GM12878 (cell line): ENCODE data around the gene ARHGEF25. TPM values are rescaled to one million over a fixed set of nuclear protein-coding genes. Genes with fewer than 3 reads are reported as not detected.

Experiments
- ATAC-seq: fragments of 200-7000 bp; cut with Tn5 transposase; 3 replicates; pipeline ENCODE4 v1.9.1; 2020; ENCODE audit warnings: mild to moderate bottlenecking, moderate library complexity
- Bru-seq: library from RNA; stranded (reverse); fragments of 400-500 nt; gene quantifications from one replicate; lab custom pipeline; 2021; lab: Mats Ljungman, UMichigan
- BruChase-seq, 2 experiments: library from RNA; stranded (reverse); fragments of 400-500 nt; gene quantifications; one replicate each; lab custom pipeline; 2021; lab: Mats Ljungman, UMichigan
- BruUV-seq: library from RNA; stranded (reverse); fragments of 400-500 nt; replicated peaks from 2 replicates; lab custom pipeline; 2021; lab: Mats Ljungman, UMichigan
- CTCF ChIA-PET: fragments of 300-600 bp; sonication (Branson Sonifier 250); formaldehyde crosslinking; extraction: SDS; loops from one replicate; lab custom pipeline; 2021; ENCODE audit warnings: inconsistent platforms; lab: Yijun Ruan, JAX
- POLR2A ChIA-PET: fragments of 350-600 bp; formaldehyde crosslinking; extraction: SDS; loops from one replicate; lab custom pipeline; 2021; ENCODE audit warnings: inconsistent platforms; lab: Charles Lee
- RAD21 ChIA-PET: fragments of 300-600 bp; sonication (Branson Sonifier 250); formaldehyde crosslinking; loops from one replicate; lab custom pipeline; 2023; ENCODE audit warnings: antibody characterized with exemption; ENCODE audit not compliant: unreplicated experiment; lab: Charles Lee
- SMC1A ChIA-PET: fragments of 300-600 bp; sonication (Branson Sonifier 250); formaldehyde crosslinking; loops from one replicate; lab custom pipeline; 2023; ENCODE audit not compliant: unreplicated experiment, uncharacterized antibody; lab: Charles Lee
- DNase-seq: peaks from one replicate; pipeline ENCODE4 v3.0.0-alpha.2; 2011; ENCODE audit warnings: low read depth, low spot score
- FAIRE-seq: peaks from 3 replicates; lab custom pipeline; 2011; peaks lifted over from hg19 to GRCh38; lab: Jason Lieb, UNC
- H2AFZ ChIP-seq: 2 replicates; pipeline ENCODE4 v1.6.0; 2011; ENCODE audit warnings: low read depth, low read length, control low read depth; ENCODE audit not compliant: control insufficient read depth
- H3K27ac ChIP-seq: 2 replicates; pipeline ENCODE4 v1.5.1; 2011; ENCODE audit warnings: control low read depth; ENCODE audit not compliant: control insufficient read depth, insufficient read depth
- H3K27me3 ChIP-seq, 2 experiments: replicated peaks in 1 of 2; 2 replicates each; pipeline versions ENCODE4 v1.6.0 to v1.6.1; 2011; ENCODE audit warnings: low read length in 1 of 2; ENCODE audit not compliant: control insufficient read depth in 2 of 2, insufficient read depth in 2 of 2
- H3K36me3 ChIP-seq, 2 experiments: 2 replicates each; pipeline ENCODE4 v1.5.1; 2011; ENCODE audit warnings: low read length in 1 of 2; ENCODE audit not compliant: control insufficient read depth in 2 of 2, insufficient read depth in 2 of 2
- H3K4me1 ChIP-seq: 2 replicates; pipeline ENCODE4 v1.6.1; 2011; ENCODE audit warnings: mild to moderate bottlenecking, low read length, moderate library complexity, mixed read lengths; ENCODE audit not compliant: control insufficient read depth, insufficient read depth
- H3K4me2 ChIP-seq: 2 replicates; pipeline ENCODE4 v1.6.0; 2011; ENCODE audit warnings: control low read depth; ENCODE audit not compliant: control insufficient read depth, insufficient read depth
- H3K4me3 ChIP-seq: fragments of 200-600 bp; sonication (generic); 2 replicates; pipeline ENCODE4 v1.5.1; 2016
- H3K79me2 ChIP-seq: 2 replicates; pipeline ENCODE4 v1.6.0; 2011; ENCODE audit warnings: low read length; ENCODE audit not compliant: control insufficient read depth, insufficient read depth
- H3K9ac ChIP-seq: 2 replicates; pipeline ENCODE4 v1.8.0; 2011; ENCODE audit warnings: low read length, control low read depth, mixed read lengths; ENCODE audit not compliant: control insufficient read depth, insufficient read depth
- H3K9me3 ChIP-seq: replicated peaks from 3 replicates; pipeline ENCODE4 v1.5.1; 2011; ENCODE audit warnings: mild to moderate bottlenecking, low read length; ENCODE audit not compliant: control insufficient read depth, insufficient read depth
- H4K20me1 ChIP-seq: 2 replicates; pipeline ENCODE4 v1.6.0; 2011; ENCODE audit not compliant: control insufficient read depth, insufficient read depth
- BHLHE40 ChIP-seq, 2 experiments: fragments of 450-650 bp in 1 of 2; IDR thresholded peaks; 2 replicates each; pipeline ENCODE4 v1.6.1; 2011 to 2017; ENCODE audit warnings: low read depth in 2 of 2, borderline replicate concordance in 1 of 2, improper control_type of control experiment in 1 of 2, low read length in 1 of 2, mild to moderate bottlenecking in 1 of 2
- BMI1 ChIP-seq: fragments of 450-650 bp; IDR thresholded peaks from 2 replicates; pipeline ENCODE4 v1.6.1; 2016; ENCODE audit warnings: mild to moderate bottlenecking, moderate library complexity, borderline replicate concordance
- CBX3 ChIP-seq: fragments of 200-600 bp; sonication (generic); IDR thresholded peaks from 2 replicates; pipeline ENCODE4 v1.6.1; 2016; ENCODE audit warnings: low read depth, borderline replicate concordance
- EP300 ChIP-seq, 2 experiments: fragments of 150-350 bp in 1 of 2; IDR thresholded peaks; 2 replicates each; pipeline ENCODE4 v1.6.1; 2011 to 2012; ENCODE audit warnings: low read depth in 2 of 2, low read length in 2 of 2, borderline replicate concordance in 1 of 2, improper control_type of control experiment in 1 of 2, inconsistent platforms in 1 of 2; ENCODE audit not compliant: control insufficient read depth in 1 of 2
- HDAC6 ChIP-seq: fragments of 200-600 bp; sonication (generic); IDR thresholded peaks from one replicate; pipeline ENCODE4 v1.8.0; 2017; ENCODE audit warnings: antibody characterized with exemption; ENCODE audit not compliant: unreplicated experiment
- MEF2A ChIP-seq: IDR thresholded peaks from 2 replicates; pipeline ENCODE4 v1.6.1; 2011; ENCODE audit warnings: low read depth, mild to moderate bottlenecking, low read length, moderate library complexity; ENCODE audit not compliant: insufficient read depth
- POLR2A ChIP-seq: IDR thresholded peaks from 2 replicates; pipeline ENCODE4 v1.6.1; 2011; ENCODE audit warnings: low read depth, mild to moderate bottlenecking, low read length
- POLR2AphosphoS2 ChIP-seq: IDR thresholded peaks from 2 replicates; pipeline ENCODE4 v1.6.1; 2011; ENCODE audit warnings: low read depth, mild to moderate bottlenecking, low read length, improper control_type of control experiment, moderate library complexity
- POLR2AphosphoS5 ChIP-seq: IDR thresholded peaks from 2 replicates; pipeline ENCODE4 v1.6.1; 2011; ENCODE audit warnings: mild to moderate bottlenecking, low read length, inconsistent platforms
- POU2F2 ChIP-seq: IDR thresholded peaks from 3 replicates; pipeline ENCODE4 v1.6.1; 2011; ENCODE audit warnings: low read depth, mild to moderate bottlenecking, low read length, borderline replicate concordance
- RCOR1 ChIP-seq: conservative IDR thresholded peaks from 2 replicates; pipeline ENCODE4 v1.6.1; 2012; ENCODE audit warnings: low read depth, low read length, improper control_type of control experiment
- SUZ12 ChIP-seq: fragments of 200-600 bp; sonication (generic); IDR thresholded peaks from one replicate; pipeline ENCODE4 v1.6.1; 2018; ENCODE audit warnings: antibody characterized with exemption, mild to moderate bottlenecking; ENCODE audit not compliant: unreplicated experiment
- TCF3 ChIP-seq: IDR thresholded peaks from 2 replicates; pipeline ENCODE4 v1.6.1; 2012; ENCODE audit warnings: low read depth, mild to moderate bottlenecking, low read length, borderline replicate concordance; ENCODE audit not compliant: insufficient read depth
- ZZZ3 ChIP-seq: IDR thresholded peaks from 2 replicates; pipeline ENCODE4 v1.6.1; 2011; ENCODE audit warnings: low read depth; ENCODE audit not compliant: control insufficient read depth, insufficient read length
- WGBS: methylation state at CpG from one replicate; pipeline ENCODE4 v1.1.6; 2016; ENCODE audit warnings: low lambda C conversion rate; ENCODE audit not compliant: insufficient replicate concordance, insufficient coverage; ENCODE audit errors: missing lambda C conversion rate; 5-methylcytosine and 5-hydroxymethylcytosine counted together
- in situ Hi-C: fragments of 300-500 bp; cut with MboI; formaldehyde crosslinking; loops from 9 replicates; pipeline ENCODE4 v1.14.3; 2018; ENCODE audit warnings: mixed read lengths
- intact Hi-C: fragments of 100-400 bp; cut with micrococcal nuclease; formaldehyde crosslinking; loops from one replicate; pipeline ENCODE4 v1.14.2; 2022; ENCODE audit not compliant: unreplicated experiment
- long read RNA-seq, 2 experiments: library from polyadenylated mRNA; unstranded; transcript quantifications; one replicate each; pipeline ENCODE4 v2.0.0, GENCODE V29; 2019 to 2020
- polyA minus RNA-seq, 3 experiments: library from RNA; depleted of rRNA, polyadenylated mRNA; stranded (reverse); fragments of >200 nt; gene quantifications; 2 replicates each; pipeline ENCODE4 v1.2.3, GENCODE V29; 2011
- polyA plus RNA-seq, 11 experiments: library from polyadenylated mRNA; depleted of rRNA in 4 of 11; unstranded in 6 of 11; stranded (reverse) in 5 of 11; fragments of >200 nt; fragmentation: Nextera tagmentation in 4 of 11; fragmentation: Illumina TruSeq in 1 of 11; extraction: Ambion mirVana in 4 of 11; extraction: Trizol in 1 of 11; gene quantifications; 1 replicate in 1 of 11; 2 replicates in 10 of 11; pipeline versions ENCODE4 v1.2.1 to v1.2.3, GENCODE V29; 2011 to 2016; ENCODE audit warnings: inconsistent platforms in 2 of 11, missing spikeins in 2 of 11, low read depth in 1 of 11
- total RNA-seq, 4 experiments: library from RNA; depleted of rRNA in 3 of 4; stranded (reverse); fragments of >200 nt in 3 of 4; fragmentation: Illumina TruSeq in 1 of 4; extraction: Trizol in 1 of 4; gene quantifications; 2 replicates each; pipeline versions ENCODE4 v1.2.1 to v1.2.3, GENCODE V29; 2013 to 2021
- TF ChIP-seq, protein P1 (sequence below): IDR thresholded peaks from 2 replicates; pipeline ENCODE4 v1.6.1; 2011; ENCODE audit warnings: mild to moderate bottlenecking, low read depth, low read length, moderate library complexity; ENCODE audit not compliant: insufficient replicate concordance
- TF ChIP-seq, protein P2 (sequence below), 3 experiments: IDR thresholded peaks in 2 of 3; conservative IDR thresholded peaks in 1 of 3; 2 replicates each; pipeline ENCODE4 v1.5.1; 2011; ENCODE audit warnings: low read depth in 3 of 3, low read length in 3 of 3, mild to moderate bottlenecking in 3 of 3, control low read depth in 2 of 3, moderate library complexity in 2 of 3, inconsistent platforms in 1 of 3, mixed read lengths in 1 of 3; ENCODE audit not compliant: control insufficient read depth in 2 of 3, insufficient read depth in 1 of 3; ENCODE audit errors: extremely low read depth in 1 of 3

The ARHGEF25 gene
- total RNA-seq (2013; cell fraction: nucleolus; rRNA removed), result 7.8 and 8.5 TPM in 2 replicates
- 0.56 and 1.1 TPM in 2 replicates for total RNA-seq (2014; rRNA removed)
- 0.40 and 1.5 TPM in 2 replicates for total RNA-seq (2014; rRNA removed; fragmentation: Illumina TruSeq; extraction: Trizol)
- total RNA-seq (2021), result 1.5 and 1.7 TPM in 2 replicates
- polyA plus RNA-seq (2011; ENCODE audit: low read depth), result 5.8 TPM
- 2.5 and 4.5 TPM in 2 replicates for polyA plus RNA-seq (2011; rRNA removed)
- polyA plus RNA-seq (2011; cell fraction: cytosol; rRNA removed), result 4.1 TPM in 2 replicates
- 12.0 and 16.0 TPM in 2 replicates for polyA plus RNA-seq (2011; cell fraction: nucleus; rRNA removed)
- polyA plus RNA-seq (2012), result 5.4 and 5.6 TPM in 2 replicates
- polyA plus RNA-seq (2014; fragmentation: Illumina TruSeq; extraction: Trizol), result 2.7 TPM in 2 replicates
- polyA plus RNA-seq (2014; fragmentation: Nextera tagmentation; extraction: Ambion mirVana), result under 1 TPM in 1 of 2 experiments, not detected in 1; 0.08 TPM
- polyA plus RNA-seq (2014; rRNA removed), result 1.1 and 1.2 TPM in 2 replicates
- not detected for polyA plus RNA-seq (2016; fragmentation: Nextera tagmentation; extraction: Ambion mirVana)
- 2.3 and 2.4 TPM in 2 replicates for polyA minus RNA-seq (2011; rRNA and poly(A)+ RNA removed)
- polyA minus RNA-seq (2011; cell fraction: cytosol; rRNA and poly(A)+ RNA removed), result 0.80 and 1.9 TPM in 2 replicates
- polyA minus RNA-seq (2011; cell fraction: nucleus; rRNA and poly(A)+ RNA removed), result 2.1 and 3.6 TPM in 2 replicates
- percentile 54 among the genes with signal in this experiment for Bru-seq, nascent RNA
- BruChase-seq, experiment 1, labeled RNA remaining after a 6-hour chase, result percentile 61 among the genes with signal in this experiment
- percentile 56 among the genes with signal in this experiment for BruChase-seq, experiment 2, labeled RNA remaining after a 2-hour chase
- long read RNA-seq, experiment 1, result 0 reads
- long read RNA-seq, experiment 2, result 0 reads

GRCh38 chr12:57611108-57611826 is at the start of gene ARHGEF25:
ARHGEF25 (plus strand) TSS chr12:57611435; CDS start chr12:57611895, 460 bp downstream.
- no peaks in the 10 kb centered on the region for H3K27me3 ChIP-seq
- H3K79me2 ChIP-seq, result no peaks in the 10 kb centered on the region
- CTCF ChIA-PET, result interaction anchor here (0.5 to 1.3 kb wide), 4 partner anchors 10 to 304 kb away, joined by 3 to 4 read pairs (median 3); no protein-coding TSS in a partner anchor
- intact Hi-C loops, result no loop called here
- ATAC-seq (peak; percentile 82), FAIRE-seq (no peak), DNase-seq (no peak)
- H3K9me3 ChIP-seq, result no peaks in the 10 kb centered on the region
- in situ Hi-C loops, result no loop called here
- RAD21 ChIA-PET, result interaction anchor here (0.7 kb wide), 1 partner anchor 28 kb away, joined by 3 read pairs; no protein-coding TSS in a partner anchor
- no peak within 1 kb of the TSS for H3K27ac ChIP-seq
- peak within 1 kb of the TSS; percentile 82 for H3K4me2 ChIP-seq
- SMC1A ChIA-PET, result no interaction called here
- H3K4me1 ChIP-seq, result peaks cover 10% of the 10 kb centered on the region
- POLR2A ChIA-PET, result interaction anchor here (0.8 to 1.7 kb wide), 3 partner anchors 9 to 91 kb away, joined by 3 to 4 read pairs (median 3); partner anchors contain the start of genes DDIT3 and PIP4K2C
- H3K4me3 ChIP-seq, result peak within 1 kb of the TSS; percentile 70
- H3K36me3 ChIP-seq, result no peaks in the 10 kb centered on the region; a peak in 1 of 4 replicates
- 4% methylated on average over 25 of the region's 55 CpGs for WGBS
- peak within 1 kb of the TSS; percentile 25; the same call in 1 of the 2 replicates for H3K9ac ChIP-seq
- no TSS peak for BruUV-seq
- H2AFZ ChIP-seq, result peak within 1 kb of the TSS; percentile 67
- H4K20me1 ChIP-seq, result no peaks in the 10 kb centered on the region
- TF ChIP-seq POU2F2 (no peak), EP300 (IDR thresholded peaks at IDR 0.05; ENCODE audit: borderline replicate concordance in 1 of 2, control insufficient read depth in 1 of 2, low read depth in 2 of 2, low read length in 2 of 2) (no peak), POLR2AphosphoS2 (0 out of 2 replicates have a peak, but pooled peaks have one; percentile 21), MEF2A (no peak), TCF3 (0 out of 2 replicates have a peak, but pooled peaks have one; percentile 38), RCOR1 (no peak), CBX3 (no peak), POLR2AphosphoS5 (peak; percentile 45; the same call in 1 of the 2 replicates), ZZZ3 (no peak), SUZ12 (no peak), BMI1 (no peak), POLR2A (peak; percentile 82), BHLHE40 (IDR thresholded peaks at IDR 0.05; ENCODE audit: borderline replicate concordance in 1 of 2, low read depth in 2 of 2, low read length in 1 of 2) (peak in 1 of 2 experiments; percentile 19; a peak in 1 of 4 replicates), HDAC6 (no peak)
- TF ChIP-seq, protein P1, sequence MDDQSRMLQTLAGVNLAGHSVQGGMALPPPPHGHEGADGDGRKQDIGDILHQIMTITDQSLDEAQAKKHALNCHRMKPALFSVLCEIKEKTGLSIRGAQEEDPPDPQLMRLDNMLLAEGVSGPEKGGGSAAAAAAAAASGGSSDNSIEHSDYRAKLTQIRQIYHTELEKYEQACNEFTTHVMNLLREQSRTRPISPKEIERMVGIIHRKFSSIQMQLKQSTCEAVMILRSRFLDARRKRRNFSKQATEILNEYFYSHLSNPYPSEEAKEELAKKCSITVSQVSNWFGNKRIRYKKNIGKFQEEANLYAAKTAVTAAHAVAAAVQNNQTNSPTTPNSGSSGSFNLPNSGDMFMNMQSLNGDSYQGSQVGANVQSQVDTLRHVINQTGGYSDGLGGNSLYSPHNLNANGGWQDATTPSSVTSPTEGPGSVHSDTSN, result no peak
- TF ChIP-seq, protein P2, sequence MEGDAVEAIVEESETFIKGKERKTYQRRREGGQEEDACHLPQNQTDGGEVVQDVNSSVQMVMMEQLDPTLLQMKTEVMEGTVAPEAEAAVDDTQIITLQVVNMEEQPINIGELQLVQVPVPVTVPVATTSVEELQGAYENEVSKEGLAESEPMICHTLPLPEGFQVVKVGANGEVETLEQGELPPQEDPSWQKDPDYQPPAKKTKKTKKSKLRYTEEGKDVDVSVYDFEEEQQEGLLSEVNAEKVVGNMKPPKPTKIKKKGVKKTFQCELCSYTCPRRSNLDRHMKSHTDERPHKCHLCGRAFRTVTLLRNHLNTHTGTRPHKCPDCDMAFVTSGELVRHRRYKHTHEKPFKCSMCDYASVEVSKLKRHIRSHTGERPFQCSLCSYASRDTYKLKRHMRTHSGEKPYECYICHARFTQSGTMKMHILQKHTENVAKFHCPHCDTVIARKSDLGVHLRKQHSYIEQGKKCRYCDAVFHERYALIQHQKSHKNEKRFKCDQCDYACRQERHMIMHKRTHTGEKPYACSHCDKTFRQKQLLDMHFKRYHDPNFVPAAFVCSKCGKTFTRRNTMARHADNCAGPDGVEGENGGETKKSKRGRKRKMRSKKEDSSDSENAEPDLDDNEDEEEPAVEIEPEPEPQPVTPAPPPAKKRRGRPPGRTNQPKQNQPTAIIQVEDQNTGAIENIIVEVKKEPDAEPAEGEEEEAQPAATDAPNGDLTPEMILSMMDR (IDR thresholded peaks at IDR 0.05 in 2 of 3, conservative IDR thresholded peaks at IDR 0.05 in 1 of 3; ENCODE audit: control insufficient read depth in 2 of 3, extremely low read depth in 1 of 3, insufficient read depth in 1 of 3, low read depth in 3 of 3, low read length in 3 of 3), result no peak
